ENCODE results near the gene CCDC71. TPM values are rescaled to one million over a fixed set of nuclear protein-coding genes. Genes with fewer than 3 reads are reported as not detected.

Gene CCDC71
- total RNA-seq, 1 donor from 2014 or later: 24.9 TPM

- Mint-ChIP-seq H3K36me3 (ENCODE audit: low read depth) (peaks cover 42% of the 10 kb centered on the region), H3K4me3 (ENCODE audit: low read depth) (no peak overlapping the region)
- intact Hi-C loops (cut with micrococcal nuclease): loop anchor here (10.0 kb wide), 1 partner anchor 178 kb away; no protein-coding TSS in a partner anchor
Observed at GRCh38 chr3:49162751-49163419, 3.2 kb downstream of the CCDC71 start.

GRCh38 chr3:49161808-49162530 lies 4.2 kb downstream of the CCDC71 start:
- intact Hi-C loops (cut with micrococcal nuclease): loop anchor here (10.0 kb wide), 1 partner anchor 177 kb away; no protein-coding TSS in a partner anchor
- Mint-ChIP-seq H3K36me3 (ENCODE audit: low read depth) (peaks cover 42% of the 10 kb centered on the region), H3K27me3 (ENCODE audit: low read depth) (no peaks in the 10 kb centered on the region), H3K4me1 (ENCODE audit: low read depth) (peaks cover 20% of the 10 kb centered on the region), H3K4me3 (ENCODE audit: low read depth) (no peak overlapping the region), H3K9me3 (no peaks in the 10 kb centered on the region), H3K27ac (no peak overlapping the region)
- DNase-seq (ENCODE audit: low spot score): no peak

More at GRCh38 chr3:49162751-49163419, 3.2 kb downstream of the CCDC71 start:
- Mint-ChIP-seq H3K27ac (no peak overlapping the region), H3K4me1 (ENCODE audit: low read depth) (peaks cover 20% of the 10 kb centered on the region), H3K9me3 (no peaks in the 10 kb centered on the region), H3K27me3 (ENCODE audit: low read depth) (no peaks in the 10 kb centered on the region)
- no peak for DNase-seq (ENCODE audit: low spot score)

GRCh38 chr3:49161197-49161596 lies 4.9 kb downstream of the CCDC71 start:
- no peak overlapping the region for H3K27ac Mint-ChIP-seq
- H3K4me3 Mint-ChIP-seq (ENCODE audit: low read depth): no peak overlapping the region
- intact Hi-C loops (cut with micrococcal nuclease): loop anchor here (10.0 kb wide), 1 partner anchor 176 kb away; no protein-coding TSS in a partner anchor
- H3K9me3 Mint-ChIP-seq: no peaks in the 10 kb centered on the region
- DNase-seq (ENCODE audit: low spot score): no peak
- H3K4me1 Mint-ChIP-seq (ENCODE audit: low read depth): peaks cover 17% of the 10 kb centered on the region
- no peaks in the 10 kb centered on the region for H3K27me3 Mint-ChIP-seq (ENCODE audit: low read depth)
- peaks cover 36% of the 10 kb centered on the region for H3K36me3 Mint-ChIP-seq (ENCODE audit: low read depth)

- Mint-ChIP-seq H3K4me3 (ENCODE audit: low read depth) (no peak overlapping the region), H3K27me3 (ENCODE audit: low read depth) (no peaks in the 10 kb centered on the region), H3K4me1 (ENCODE audit: low read depth) (peaks cover 3% of the 10 kb centered on the region), H3K36me3 (ENCODE audit: low read depth) (peaks cover 17% of the 10 kb centered on the region), H3K27ac (no peak overlapping the region), H3K9me3 (no peaks in the 10 kb centered on the region)
- intact Hi-C loops (cut with micrococcal nuclease): no loop called here
- no peak for DNase-seq (ENCODE audit: low spot score)
Observed at GRCh38 chr3:49158792-49159191, 7.3 kb downstream of the CCDC71 start.

GRCh38 chr3:49158103-49158709 lies 7.9 kb downstream of the CCDC71 start:
- DNase-seq (ENCODE audit: low spot score): peak; percentile 49
- intact Hi-C loops (cut with micrococcal nuclease): no loop called here
- Mint-ChIP-seq H3K4me3 (ENCODE audit: low read depth) (no peak overlapping the region), H3K9me3 (no peaks in the 10 kb centered on the region), H3K27me3 (ENCODE audit: low read depth) (no peaks in the 10 kb centered on the region), H3K36me3 (ENCODE audit: low read depth) (peaks cover 11% of the 10 kb centered on the region), H3K4me1 (ENCODE audit: low read depth) (peaks cover 2% of the 10 kb centered on the region), H3K27ac (no peak overlapping the region)

- H3K27ac Mint-ChIP-seq: no peak overlapping the region
- intact Hi-C loops (cut with micrococcal nuclease): no loop called here
- DNase-seq (ENCODE audit: low spot score): no peak
- peaks cover 2% of the 10 kb centered on the region for H3K4me1 Mint-ChIP-seq (ENCODE audit: low read depth)
- peaks cover 5% of the 10 kb centered on the region for H3K36me3 Mint-ChIP-seq (ENCODE audit: low read depth)
- H3K4me3 Mint-ChIP-seq (ENCODE audit: low read depth): no peak overlapping the region
- H3K27me3 Mint-ChIP-seq (ENCODE audit: low read depth): no peaks in the 10 kb centered on the region
- no peaks in the 10 kb centered on the region for H3K9me3 Mint-ChIP-seq
Observed at GRCh38 chr3:49157289-49157688, 8.8 kb downstream of the CCDC71 start.

- H3K9me3 Mint-ChIP-seq: no peaks in the 10 kb centered on the region
Observed at GRCh38 chr3:49153349-49153912, 12.7 kb downstream of the CCDC71 start.

GRCh38 chr3:49151610-49152009 lies 14.5 kb downstream of the CCDC71 start:
- Mint-ChIP-seq H3K4me1 (ENCODE audit: low read depth) (no peaks in the 10 kb centered on the region), H3K9me3 (no peaks in the 10 kb centered on the region), H3K27me3 (ENCODE audit: low read depth) (no peaks in the 10 kb centered on the region), H3K4me3 (ENCODE audit: low read depth) (no peak overlapping the region), H3K27ac (no peak overlapping the region), H3K36me3 (ENCODE audit: low read depth) (no peaks in the 10 kb centered on the region)
- no peak for DNase-seq (ENCODE audit: low spot score)
- intact Hi-C loops (cut with micrococcal nuclease): no loop called here

More at GRCh38 chr3:49153349-49153912, 12.7 kb downstream of the CCDC71 start:
- Mint-ChIP-seq H3K36me3 (ENCODE audit: low read depth) (no peaks in the 10 kb centered on the region), H3K4me1 (ENCODE audit: low read depth) (no peaks in the 10 kb centered on the region), H3K27me3 (ENCODE audit: low read depth) (no peaks in the 10 kb centered on the region), H3K4me3 (ENCODE audit: low read depth) (no peak overlapping the region), H3K27ac (no peak overlapping the region)
- intact Hi-C loops (cut with micrococcal nuclease): no loop called here
- DNase-seq (ENCODE audit: low spot score): no peak

- no peak overlapping the region for H3K4me3 Mint-ChIP-seq (ENCODE audit: low read depth)
- intact Hi-C loops (cut with micrococcal nuclease): no loop called here
- no peaks in the 10 kb centered on the region for H3K4me1 Mint-ChIP-seq (ENCODE audit: low read depth)
- no peak for DNase-seq (ENCODE audit: low spot score)
- no peaks in the 10 kb centered on the region for H3K36me3 Mint-ChIP-seq (ENCODE audit: low read depth)
- no peak overlapping the region for H3K27ac Mint-ChIP-seq
- H3K9me3 Mint-ChIP-seq: no peaks in the 10 kb centered on the region
- H3K27me3 Mint-ChIP-seq (ENCODE audit: low read depth): no peaks in the 10 kb centered on the region
Observed at GRCh38 chr3:49148159-49148558, 18.0 kb downstream of the CCDC71 start.

- intact Hi-C loops (cut with micrococcal nuclease): no loop called here
- H3K4me1 Mint-ChIP-seq (ENCODE audit: low read depth): peaks cover 14% of the 10 kb centered on the region
- no peaks in the 10 kb centered on the region for H3K36me3 Mint-ChIP-seq (ENCODE audit: low read depth)
- DNase-seq (ENCODE audit: low spot score): no peak
- no peak overlapping the region for H3K27ac Mint-ChIP-seq
- H3K27me3 Mint-ChIP-seq (ENCODE audit: low read depth): peaks cover 8% of the 10 kb centered on the region
- H3K4me3 Mint-ChIP-seq (ENCODE audit: low read depth): no peak overlapping the region
- H3K9me3 Mint-ChIP-seq: peaks cover 4% of the 10 kb centered on the region
Observed at GRCh38 chr3:49140080-49140479, 26.1 kb downstream of the CCDC71 start.

GRCh38 chr3:49135499-49135898 lies 30.6 kb downstream of the CCDC71 start:
- H3K4me3 Mint-ChIP-seq (ENCODE audit: low read depth): no peak overlapping the region
- intact Hi-C loops (cut with micrococcal nuclease): no loop called here
- H3K4me1 Mint-ChIP-seq (ENCODE audit: low read depth): peaks cover 3% of the 10 kb centered on the region
- no peaks in the 10 kb centered on the region for H3K9me3 Mint-ChIP-seq
- H3K27me3 Mint-ChIP-seq (ENCODE audit: low read depth): peaks cover 10% of the 10 kb centered on the region
- no peaks in the 10 kb centered on the region for H3K36me3 Mint-ChIP-seq (ENCODE audit: low read depth)
- no peak for DNase-seq (ENCODE audit: low spot score)
- no peak overlapping the region for H3K27ac Mint-ChIP-seq

- Mint-ChIP-seq H3K27me3 (ENCODE audit: low read depth) (peaks cover 10% of the 10 kb centered on the region), H3K9me3 (no peaks in the 10 kb centered on the region), H3K27ac (no peak overlapping the region), H3K36me3 (ENCODE audit: low read depth) (no peaks in the 10 kb centered on the region), H3K4me3 (ENCODE audit: low read depth) (no peak overlapping the region), H3K4me1 (ENCODE audit: low read depth) (peaks cover 1% of the 10 kb centered on the region)
- intact Hi-C loops (cut with micrococcal nuclease): no loop called here
- no peak for DNase-seq (ENCODE audit: low spot score)
Observed at GRCh38 chr3:49134471-49135265, 31.5 kb downstream of the CCDC71 start.

Measured in activated T-helper 2 cell treated with anti-CD3 and anti-CD28 coated beads, Interferon-gamma antibody, Interleukin-2, Interleukin-4, amounts not matched to agents 10 μg/mL and 5 μg/mL and 100 μg/mL, durations not matched to agents 14 hours and 24 hours and 36 hours (primary cell).